Trophoblast cell (in vitro differentiated cells and primary cell): ENCODE measurements around the gene RANBP10.

Experiments
- DNase-seq, 2 donors: peaks; one replicate each; pipeline ENCODE4 v3.0.0-alpha.2; 2016
- H2AFZ ChIP-seq: 2 replicates; pipeline ENCODE4 v1.6.1; 2013; ENCODE audit warnings: low read length, moderate library complexity, mild to moderate bottlenecking; ENCODE audit not compliant: insufficient read depth, poor library complexity
- H2AK5ac ChIP-seq: 2 replicates; pipeline ENCODE4 v1.6.1; 2013; ENCODE audit warnings: mild to moderate bottlenecking, low read length
- H2BK120ac ChIP-seq: 2 replicates; pipeline ENCODE4 v1.6.1; 2013; ENCODE audit warnings: low read length, mild to moderate bottlenecking, moderate library complexity; ENCODE audit not compliant: insufficient read depth, poor library complexity
- H2BK12ac ChIP-seq: 2 replicates; pipeline ENCODE4 v1.6.1; 2013; ENCODE audit warnings: mild to moderate bottlenecking, low read length, moderate library complexity
- H2BK5ac ChIP-seq: 2 replicates; pipeline ENCODE4 v1.6.1; 2013; ENCODE audit warnings: low read length, low read depth, moderate library complexity, mild to moderate bottlenecking; ENCODE audit not compliant: poor library complexity
- H3K14ac ChIP-seq: 2 replicates; pipeline ENCODE4 v1.6.1; 2013; ENCODE audit warnings: mild to moderate bottlenecking, low read length
- H3K18ac ChIP-seq: 2 replicates; pipeline ENCODE4 v1.6.1; 2013; ENCODE audit warnings: mild to moderate bottlenecking, low read length
- H3K23ac ChIP-seq: 2 replicates; pipeline ENCODE4 v1.6.1; 2013; ENCODE audit warnings: low read length
- H3K27ac ChIP-seq: 2 replicates; pipeline ENCODE4 v1.5.1; 2013; ENCODE audit warnings: low read depth, mild to moderate bottlenecking, inconsistent platforms, low read length, moderate library complexity
- H3K27me3 ChIP-seq: 2 replicates; pipeline ENCODE4 v1.6.1; 2013; ENCODE audit warnings: inconsistent platforms, mild to moderate bottlenecking, low read length, moderate library complexity; ENCODE audit not compliant: insufficient read depth
- H3K36me3 ChIP-seq, 2 experiments: 1 replicate in 1 of 2; 2 replicates in 1 of 2; pipeline ENCODE4 v1.6.1; 2013; ENCODE audit warnings: low read length in 2 of 2, mild to moderate bottlenecking in 2 of 2, moderate library complexity in 1 of 2; ENCODE audit not compliant: insufficient read depth in 2 of 2, control insufficient read depth in 1 of 2
- H3K4ac ChIP-seq: 2 replicates; pipeline ENCODE4 v1.6.1; 2013; ENCODE audit warnings: low read depth, mild to moderate bottlenecking, low read length, moderate library complexity
- H3K4me1 ChIP-seq, 2 experiments: 1 replicate in 1 of 2; 2 replicates in 1 of 2; pipeline ENCODE4 v1.6.1; 2013; ENCODE audit warnings: low read length in 2 of 2, mild to moderate bottlenecking in 2 of 2, moderate library complexity in 1 of 2; ENCODE audit not compliant: insufficient read depth in 2 of 2, control insufficient read depth in 1 of 2
- H3K4me2 ChIP-seq: 2 replicates; pipeline ENCODE4 v1.6.1; 2013; ENCODE audit warnings: inconsistent platforms, mild to moderate bottlenecking, low read length, moderate library complexity
- H3K4me3 ChIP-seq: 2 replicates; pipeline ENCODE4 v1.5.1; 2013; ENCODE audit warnings: mild to moderate bottlenecking, low read depth, low read length, inconsistent platforms
- H3K79me1 ChIP-seq: one replicate; pipeline ENCODE4 v1.6.1; 2013; ENCODE audit warnings: low read length
- H3K79me2 ChIP-seq: 2 replicates; pipeline ENCODE4 v1.6.1; 2013; ENCODE audit warnings: low read length, mild to moderate bottlenecking; ENCODE audit not compliant: control insufficient read depth, insufficient read depth, poor library complexity
- H3K9ac ChIP-seq: 2 replicates; pipeline ENCODE4 v1.6.1; 2013; ENCODE audit warnings: mild to moderate bottlenecking, low read length
- H3K9me3 ChIP-seq: 2 replicates; pipeline ENCODE4 v1.6.1; 2013; ENCODE audit warnings: low read depth, mild to moderate bottlenecking, control low read depth, inconsistent platforms, low read length; ENCODE audit not compliant: insufficient read depth
- H4K12ac ChIP-seq: 2 replicates; pipeline ENCODE4 v1.6.1; 2013; ENCODE audit warnings: low read depth, mild to moderate bottlenecking, low read length, moderate library complexity
- H4K8ac ChIP-seq: 2 replicates; pipeline ENCODE4 v1.6.1; 2013; ENCODE audit warnings: low read depth, mild to moderate bottlenecking, low read length, moderate library complexity
- H4K91ac ChIP-seq: one replicate; pipeline ENCODE4 v1.6.1; 2013; ENCODE audit warnings: low read depth, mild to moderate bottlenecking, low read length, moderate library complexity
- WGBS: extraction: QIAGEN DNeasy Blood & Tissue Kit; methylation state at CpG from one replicate; pipeline ENCODE4 v1.1.7; 2013; ENCODE audit warnings: missing lambda C conversion rate; ENCODE audit not compliant: insufficient read length, insufficient coverage; ENCODE audit errors: extremely low coverage; 5-methylcytosine and 5-hydroxymethylcytosine counted together

Gene RANBP10

GRCh38 chr16:67763066-67763465 lies 43.3 kb downstream of the RANBP10 start:
- H3K4me1 ChIP-seq, result peaks cover 6% of the 10 kb centered on the region in 2 experiments
- H4K12ac ChIP-seq, result no peak overlapping the region
- no peak overlapping the region for H2BK120ac ChIP-seq
- no peak overlapping the region for H3K4me3 ChIP-seq
- H3K23ac ChIP-seq, result no peak overlapping the region
- no peak overlapping the region for H2BK5ac ChIP-seq
- no peak overlapping the region for H4K8ac ChIP-seq
- H3K79me1 ChIP-seq, result no peaks in the 10 kb centered on the region
- no peaks in the 10 kb centered on the region for H3K27me3 ChIP-seq
- H3K4ac ChIP-seq, result no peak overlapping the region
- no peak overlapping the region for H4K91ac ChIP-seq
- no peak overlapping the region for H3K14ac ChIP-seq
- no peak overlapping the region for H2BK12ac ChIP-seq
- no peak overlapping the region for H3K27ac ChIP-seq
- no peak overlapping the region for H3K18ac ChIP-seq
- peaks cover 13 to 19% of the 10 kb centered on the region in 2 experiments for H3K36me3 ChIP-seq
- DNase-seq, result no peak
- H3K4me2 ChIP-seq, result no peak overlapping the region
- no CpG with 5 or more reads among the region's 5 CpGs for WGBS
- no peak overlapping the region for H3K9ac ChIP-seq
- H3K9me3 ChIP-seq, result no peaks in the 10 kb centered on the region
- H3K79me2 ChIP-seq, result no peaks in the 10 kb centered on the region
- no peak overlapping the region for H2AK5ac ChIP-seq
- H2AFZ ChIP-seq, result no peak overlapping the region

DNA sequence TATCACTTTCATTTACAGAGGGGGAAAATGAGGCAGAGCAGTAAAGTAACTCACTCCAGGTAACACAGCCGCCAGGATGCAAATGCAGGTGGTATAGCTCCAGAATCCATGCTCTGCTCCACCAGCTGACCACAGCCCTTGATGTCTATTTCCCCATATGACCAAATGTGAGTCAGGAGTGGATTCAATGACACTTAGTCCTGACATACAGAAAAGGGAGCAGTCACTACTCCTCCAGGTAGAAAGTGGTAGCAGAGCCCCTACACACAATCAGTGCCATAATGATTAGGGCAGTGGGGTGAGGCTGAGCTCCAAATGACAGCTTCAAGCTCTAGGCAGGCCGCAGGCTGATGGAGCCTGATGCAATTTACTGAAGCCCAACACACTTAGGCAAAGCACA lies 44.0 kb downstream of the RANBP10 start:
- Histone ChIP-seq H3K9me3 (no peaks in the 10 kb centered on the region), H2BK120ac (no peak overlapping the region), H4K91ac (no peak overlapping the region), H3K79me2 (no peaks in the 10 kb centered on the region), H2BK5ac (no peak overlapping the region), H3K4me3 (no peak overlapping the region), H3K4me1 (peaks cover 6% of the 10 kb centered on the region in 2 experiments), H3K36me3 (peaks cover 13 to 20% of the 10 kb centered on the region in 2 experiments), H4K12ac (no peak overlapping the region), H3K27ac (no peak overlapping the region), H3K79me1 (no peaks in the 10 kb centered on the region), H4K8ac (no peak overlapping the region), H3K9ac (no peak overlapping the region), H3K18ac (no peak overlapping the region), H3K27me3 (no peaks in the 10 kb centered on the region), H3K4me2 (no peak overlapping the region), H3K4ac (no peak overlapping the region), H2BK12ac (no peak overlapping the region), H2AK5ac (no peak overlapping the region), H3K23ac (no peak overlapping the region), H2AFZ (no peak overlapping the region), H3K14ac (no peak overlapping the region)
- no CpG with 5 or more reads among the region's 2 CpGs for WGBS
- no peak for DNase-seq

- H2AFZ ChIP-seq, result no peak overlapping the region
- H2AK5ac ChIP-seq, result no peak overlapping the region
- H3K4me1 ChIP-seq, result peaks cover 3 to 4% of the 10 kb centered on the region in 2 experiments
- H3K79me1 ChIP-seq, result no peaks in the 10 kb centered on the region
- WGBS, result no CpG with 5 or more reads among the region's 1 CpG
- no peak overlapping the region for H2BK12ac ChIP-seq
- no peak overlapping the region for H4K12ac ChIP-seq
- H2BK120ac ChIP-seq, result no peak overlapping the region
- peaks cover 13 to 24% of the 10 kb centered on the region in 2 experiments for H3K36me3 ChIP-seq
- no peak overlapping the region for H3K27ac ChIP-seq
- no peak overlapping the region for H3K4me3 ChIP-seq
- no peak overlapping the region for H3K23ac ChIP-seq
- H4K8ac ChIP-seq, result no peak overlapping the region
- H2BK5ac ChIP-seq, result no peak overlapping the region
- no peaks in the 10 kb centered on the region for H3K79me2 ChIP-seq
- no peak overlapping the region for H3K18ac ChIP-seq
- no peak overlapping the region for H3K4ac ChIP-seq
- no peaks in the 10 kb centered on the region for H3K27me3 ChIP-seq
- H3K9ac ChIP-seq, result no peak overlapping the region
- no peak overlapping the region for H3K4me2 ChIP-seq
- DNase-seq, result no peak
- H3K14ac ChIP-seq, result no peak overlapping the region
- H3K9me3 ChIP-seq, result no peaks in the 10 kb centered on the region
- no peak overlapping the region for H4K91ac ChIP-seq
Observed at GRCh38 chr16:67761924-67762323, 44.4 kb downstream of the RANBP10 start.

- no peaks in the 10 kb centered on the region for H3K79me2 ChIP-seq
- H4K91ac ChIP-seq, result no peak overlapping the region
- H2BK12ac ChIP-seq, result no peak overlapping the region
- no peak overlapping the region for H4K8ac ChIP-seq
- H2AFZ ChIP-seq, result no peak overlapping the region
- H3K27ac ChIP-seq, result no peak overlapping the region
- no peaks in the 10 kb centered on the region for H3K79me1 ChIP-seq
- WGBS, result no CpG with 5 or more reads among the region's 4 CpGs
- no peak overlapping the region for H3K4me2 ChIP-seq
- H2BK120ac ChIP-seq, result no peak overlapping the region
- H3K4me1 ChIP-seq, result no peaks in the 10 kb centered on the region
- peaks cover 13 to 24% of the 10 kb centered on the region in 2 experiments for H3K36me3 ChIP-seq
- DNase-seq, result no peak
- no peak overlapping the region for H4K12ac ChIP-seq
- H3K9me3 ChIP-seq, result no peaks in the 10 kb centered on the region
- no peak overlapping the region for H2BK5ac ChIP-seq
- H3K23ac ChIP-seq, result peak overlapping the region; percentile 58
- H3K18ac ChIP-seq, result no peak overlapping the region
- no peaks in the 10 kb centered on the region for H3K27me3 ChIP-seq
- no peak overlapping the region for H3K9ac ChIP-seq
- H3K4me3 ChIP-seq, result no peak overlapping the region
- H3K14ac ChIP-seq, result no peak overlapping the region
- no peak overlapping the region for H3K4ac ChIP-seq
- no peak overlapping the region for H2AK5ac ChIP-seq
Observed at GRCh38 chr16:67760956-67761230, 45.5 kb downstream of the RANBP10 start.
